GM12878 (cell line): Measurements from ENCODE around the gene LPAR3. TPM values are rescaled to one million over a fixed set of nuclear protein-coding genes. Genes with fewer than 3 reads are reported as not detected.
A peak's percentile ranks its signal among the peaks of the same experiment; 100 is the strongest.

Experiments used
- ATAC-seq: fragments of 200-7000 bp; cut with Tn5 transposase; 3 replicates; pipeline ENCODE4 v1.9.1; 2020; ENCODE audit warnings: mild to moderate bottlenecking, moderate library complexity
- BruUV-seq: library from RNA; stranded (reverse); fragments of 400-500 nt; replicated peaks from 2 replicates; lab custom pipeline; 2021; lab: Mats Ljungman, UMichigan
- CTCF ChIA-PET: fragments of 300-600 bp; sonication (Branson Sonifier 250); formaldehyde crosslinking; extraction: SDS; loops from one replicate; lab custom pipeline; 2021; ENCODE audit warnings: inconsistent platforms; lab: Yijun Ruan, JAX
- POLR2A ChIA-PET: fragments of 350-600 bp; formaldehyde crosslinking; extraction: SDS; loops from one replicate; lab custom pipeline; 2021; ENCODE audit warnings: inconsistent platforms; lab: Charles Lee
- RAD21 ChIA-PET: fragments of 300-600 bp; sonication (Branson Sonifier 250); formaldehyde crosslinking; loops from one replicate; lab custom pipeline; 2023; ENCODE audit warnings: antibody characterized with exemption; ENCODE audit not compliant: unreplicated experiment; lab: Charles Lee
- SMC1A ChIA-PET: fragments of 300-600 bp; sonication (Branson Sonifier 250); formaldehyde crosslinking; loops from one replicate; lab custom pipeline; 2023; ENCODE audit not compliant: unreplicated experiment, uncharacterized antibody; lab: Charles Lee
- DNase-seq: peaks from one replicate; pipeline ENCODE4 v3.0.0-alpha.2; 2011; ENCODE audit warnings: low read depth, low spot score
- FAIRE-seq: peaks from 3 replicates; lab custom pipeline; 2011; peaks lifted over from hg19 to GRCh38; lab: Jason Lieb, UNC
- H2AFZ ChIP-seq: 2 replicates; pipeline ENCODE4 v1.6.0; 2011; ENCODE audit warnings: low read depth, low read length, control low read depth; ENCODE audit not compliant: control insufficient read depth
- H3K27ac ChIP-seq: 2 replicates; pipeline ENCODE4 v1.5.1; 2011; ENCODE audit warnings: control low read depth; ENCODE audit not compliant: control insufficient read depth, insufficient read depth
- H3K27me3 ChIP-seq, 2 experiments: replicated peaks in 1 of 2; 2 replicates each; pipeline versions ENCODE4 v1.6.0 to v1.6.1; 2011; ENCODE audit warnings: low read length in 1 of 2; ENCODE audit not compliant: control insufficient read depth in 2 of 2, insufficient read depth in 2 of 2
- H3K36me3 ChIP-seq, 2 experiments: 2 replicates each; pipeline ENCODE4 v1.5.1; 2011; ENCODE audit warnings: low read length in 1 of 2; ENCODE audit not compliant: control insufficient read depth in 2 of 2, insufficient read depth in 2 of 2
- H3K4me1 ChIP-seq: 2 replicates; pipeline ENCODE4 v1.6.1; 2011; ENCODE audit warnings: mild to moderate bottlenecking, low read length, moderate library complexity, mixed read lengths; ENCODE audit not compliant: control insufficient read depth, insufficient read depth
- H3K4me2 ChIP-seq: 2 replicates; pipeline ENCODE4 v1.6.0; 2011; ENCODE audit warnings: control low read depth; ENCODE audit not compliant: control insufficient read depth, insufficient read depth
- H3K4me3 ChIP-seq: fragments of 200-600 bp; sonication (generic); 2 replicates; pipeline ENCODE4 v1.5.1; 2016
- H3K79me2 ChIP-seq: 2 replicates; pipeline ENCODE4 v1.6.0; 2011; ENCODE audit warnings: low read length; ENCODE audit not compliant: control insufficient read depth, insufficient read depth
- H3K9ac ChIP-seq: 2 replicates; pipeline ENCODE4 v1.8.0; 2011; ENCODE audit warnings: low read length, control low read depth, mixed read lengths; ENCODE audit not compliant: control insufficient read depth, insufficient read depth
- H3K9me3 ChIP-seq: replicated peaks from 3 replicates; pipeline ENCODE4 v1.5.1; 2011; ENCODE audit warnings: mild to moderate bottlenecking, low read length; ENCODE audit not compliant: control insufficient read depth, insufficient read depth
- H4K20me1 ChIP-seq: 2 replicates; pipeline ENCODE4 v1.6.0; 2011; ENCODE audit not compliant: control insufficient read depth, insufficient read depth
- BACH1 ChIP-seq: fragments of 450-650 bp; IDR thresholded peaks from 2 replicates; pipeline ENCODE4 v1.6.1; 2017; ENCODE audit warnings: mild to moderate bottlenecking, borderline replicate concordance
- BRCA1 ChIP-seq: IDR thresholded peaks from 2 replicates; pipeline ENCODE4 v1.6.1; 2011; ENCODE audit warnings: low read depth, low read length, improper control_type of control experiment
- CBFB ChIP-seq: IDR thresholded peaks from 2 replicates; pipeline ENCODE4 v1.6.1; 2016; ENCODE audit warnings: antibody characterized with exemption, low read depth
- CEBPB ChIP-seq, 2 experiments: fragments of 150-350 bp in 1 of 2; IDR thresholded peaks; 2 replicates each; pipeline ENCODE4 v1.6.1; 2012 to 2014; ENCODE audit warnings: low read depth in 2 of 2, low read length in 2 of 2, borderline replicate concordance in 1 of 2, inconsistent platforms in 1 of 2
- MTA3 ChIP-seq: IDR thresholded peaks from 2 replicates; pipeline ENCODE4 v1.6.1; 2012; ENCODE audit warnings: low read length, inconsistent platforms, borderline replicate concordance
- NR2C1 ChIP-seq: fragments of 450-650 bp; IDR thresholded peaks from 2 replicates; pipeline ENCODE4 v1.6.1; 2017; ENCODE audit warnings: antibody characterized with exemption, mild to moderate bottlenecking, moderate library complexity
- POLR2A ChIP-seq: IDR thresholded peaks from 2 replicates; pipeline ENCODE4 v1.6.1; 2011; ENCODE audit warnings: low read depth, mild to moderate bottlenecking, low read length
- SIX5 ChIP-seq: IDR thresholded peaks from 2 replicates; pipeline ENCODE4 v1.6.1; 2011; ENCODE audit warnings: mild to moderate bottlenecking, low read depth, low read length, moderate library complexity; ENCODE audit not compliant: severe bottlenecking
- SMAD5 ChIP-seq: IDR thresholded peaks from 2 replicates; pipeline ENCODE4 v1.6.1; 2016; ENCODE audit warnings: antibody characterized with exemption, low read depth
- SMARCA5 ChIP-seq: fragments of 450-650 bp; IDR thresholded peaks from 2 replicates; pipeline ENCODE4 v1.6.1; 2017; ENCODE audit warnings: mild to moderate bottlenecking
- TCF3 ChIP-seq: IDR thresholded peaks from 2 replicates; pipeline ENCODE4 v1.6.1; 2012; ENCODE audit warnings: low read depth, mild to moderate bottlenecking, low read length, borderline replicate concordance; ENCODE audit not compliant: insufficient read depth
- ZNF622 ChIP-seq: fragments of 450-650 bp; IDR thresholded peaks from 2 replicates; pipeline ENCODE4 v1.6.1; 2017; ENCODE audit warnings: mild to moderate bottlenecking, inconsistent platforms
- WGBS: methylation state at CpG from one replicate; pipeline ENCODE4 v1.1.6; 2016; ENCODE audit warnings: low lambda C conversion rate; ENCODE audit not compliant: insufficient replicate concordance, insufficient coverage; ENCODE audit errors: missing lambda C conversion rate; 5-methylcytosine and 5-hydroxymethylcytosine counted together
- in situ Hi-C: fragments of 300-500 bp; cut with MboI; formaldehyde crosslinking; loops from 9 replicates; pipeline ENCODE4 v1.14.3; 2018; ENCODE audit warnings: mixed read lengths
- intact Hi-C: fragments of 100-400 bp; cut with micrococcal nuclease; formaldehyde crosslinking; loops from one replicate; pipeline ENCODE4 v1.14.2; 2022; ENCODE audit not compliant: unreplicated experiment
- polyA plus RNA-seq, 11 experiments: library from polyadenylated mRNA; depleted of rRNA in 4 of 11; unstranded in 6 of 11; stranded (reverse) in 5 of 11; fragments of >200 nt; fragmentation: Nextera tagmentation in 4 of 11; fragmentation: Illumina TruSeq in 1 of 11; extraction: Ambion mirVana in 4 of 11; extraction: Trizol in 1 of 11; gene quantifications; 1 replicate in 1 of 11; 2 replicates in 10 of 11; pipeline versions ENCODE4 v1.2.1 to v1.2.3, GENCODE V29; 2011 to 2016; ENCODE audit warnings: inconsistent platforms in 2 of 11, missing spikeins in 2 of 11, low read depth in 1 of 11
- total RNA-seq, 4 experiments: library from RNA; depleted of rRNA in 3 of 4; stranded (reverse); fragments of >200 nt in 3 of 4; fragmentation: Illumina TruSeq in 1 of 4; extraction: Trizol in 1 of 4; gene quantifications; 2 replicates each; pipeline versions ENCODE4 v1.2.1 to v1.2.3, GENCODE V29; 2013 to 2021
- TF ChIP-seq, protein P1 (sequence below): IDR thresholded peaks from 2 replicates; pipeline ENCODE4 v1.6.1; 2012; ENCODE audit warnings: low read depth, low read length, improper control_type of control experiment
- TF ChIP-seq, protein P2 (sequence below): fragments of 450-650 bp; IDR thresholded peaks from 2 replicates; pipeline ENCODE4 v1.6.1; 2016; ENCODE audit warnings: mild to moderate bottlenecking
- TF ChIP-seq, protein P3 (sequence below): IDR thresholded peaks from 2 replicates; pipeline ENCODE4 v1.6.1; 2012; ENCODE audit warnings: low read length, inconsistent platforms
- TF ChIP-seq, protein P4 (sequence below): IDR thresholded peaks from 2 replicates; pipeline ENCODE4 v1.6.1; 2011; ENCODE audit warnings: borderline replicate concordance, low read depth, mild to moderate bottlenecking, moderate library complexity, mixed read lengths, low read length; ENCODE audit not compliant: insufficient read depth; ENCODE audit errors: extremely low read length
- TF ChIP-seq, protein P5 (sequence below): IDR thresholded peaks from 2 replicates; pipeline ENCODE4 v1.6.1; 2012; ENCODE audit warnings: mild to moderate bottlenecking, low read depth, low read length

Gene LPAR3
- total and polyA plus RNA-seq, 10 of the 15 experiments (the other 5 are each of a cell fraction or from before 2014, with no cell fraction given): 0.03 to 0.31 (median 0.09) TPM; not detected in 3

DNA sequence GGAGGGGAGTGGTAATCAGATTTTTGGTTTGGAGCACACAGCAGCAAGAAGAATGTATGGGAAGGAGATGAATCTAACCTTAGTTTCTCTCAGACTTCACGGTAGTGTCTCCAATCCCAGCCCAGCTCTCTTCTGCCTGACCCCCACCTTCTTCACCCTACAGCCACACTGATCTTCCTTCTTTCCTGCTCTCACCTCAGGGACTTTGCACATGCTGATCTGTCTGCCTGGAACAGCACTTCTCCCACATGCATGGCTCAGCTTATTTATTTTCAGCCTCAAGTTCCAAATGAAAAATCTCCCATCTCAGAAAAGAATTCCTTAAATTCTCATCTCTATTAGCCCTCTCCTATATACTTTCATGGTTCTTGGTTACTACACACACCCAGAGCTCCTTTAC lies 48.8 kb upstream of the LPAR3 start:
- in situ Hi-C loops: no loop called here
- no peaks in the 10 kb centered on the region for H3K27me3 ChIP-seq
- peaks cover 11% of the 10 kb centered on the region for H3K4me1 ChIP-seq
- ChIA-PET RAD21 (interaction anchor here (9.1 kb wide), 1 partner anchor 86 kb away, joined by 209 read pairs; no protein-coding TSS in a partner anchor), POLR2A (no interaction called here), CTCF (interaction anchor here (1.1 to 12.2 kb wide), 4 partner anchors 80 to 317 kb away, joined by 3 to 319 read pairs (median 4); partner anchors contain the start of gene C1orf52), SMC1A (interaction anchor here (0.9 to 9.6 kb wide), 5 partner anchors 28 to 137 kb away, joined by 3 to 214 read pairs (median 5); no protein-coding TSS in a partner anchor)
- ATAC-seq: no peak
- 100% methylated on average over 1 of the region's 1 CpG for WGBS
- no peaks in the 10 kb centered on the region for H4K20me1 ChIP-seq
- no peak overlapping the region for H3K4me2 ChIP-seq
- H3K79me2 ChIP-seq: no peaks in the 10 kb centered on the region; the same call in 1 of the 2 replicates
- no peak overlapping the region for H3K4me3 ChIP-seq
- DNase-seq: no peak
- no peak overlapping the region for H3K27ac ChIP-seq
- H3K36me3 ChIP-seq: peaks cover 13 to 28% of the 10 kb centered on the region in 2 experiments
- BruUV-seq: TSS peak; percentile 1
- H3K9me3 ChIP-seq: no peaks in the 10 kb centered on the region
- FAIRE-seq: no peak
- H2AFZ ChIP-seq: no peak overlapping the region
- H3K9ac ChIP-seq: no peak overlapping the region
- intact Hi-C loops: no loop called here
- TF ChIP-seq SIX5: no peak
- no peak for TF ChIP-seq SMARCA5
- TF ChIP-seq, protein P1, sequence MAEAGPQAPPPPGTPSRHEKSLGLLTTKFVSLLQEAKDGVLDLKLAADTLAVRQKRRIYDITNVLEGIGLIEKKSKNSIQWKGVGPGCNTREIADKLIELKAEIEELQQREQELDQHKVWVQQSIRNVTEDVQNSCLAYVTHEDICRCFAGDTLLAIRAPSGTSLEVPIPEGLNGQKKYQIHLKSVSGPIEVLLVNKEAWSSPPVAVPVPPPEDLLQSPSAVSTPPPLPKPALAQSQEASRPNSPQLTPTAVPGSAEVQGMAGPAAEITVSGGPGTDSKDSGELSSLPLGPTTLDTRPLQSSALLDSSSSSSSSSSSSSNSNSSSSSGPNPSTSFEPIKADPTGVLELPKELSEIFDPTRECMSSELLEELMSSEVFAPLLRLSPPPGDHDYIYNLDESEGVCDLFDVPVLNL: no peak
- TF ChIP-seq POLR2A: peak; percentile 49; the same call in 1 of the 2 replicates
- no peak for TF ChIP-seq ZNF622
- no peak for TF ChIP-seq SMAD5
- TF ChIP-seq, protein P2, sequence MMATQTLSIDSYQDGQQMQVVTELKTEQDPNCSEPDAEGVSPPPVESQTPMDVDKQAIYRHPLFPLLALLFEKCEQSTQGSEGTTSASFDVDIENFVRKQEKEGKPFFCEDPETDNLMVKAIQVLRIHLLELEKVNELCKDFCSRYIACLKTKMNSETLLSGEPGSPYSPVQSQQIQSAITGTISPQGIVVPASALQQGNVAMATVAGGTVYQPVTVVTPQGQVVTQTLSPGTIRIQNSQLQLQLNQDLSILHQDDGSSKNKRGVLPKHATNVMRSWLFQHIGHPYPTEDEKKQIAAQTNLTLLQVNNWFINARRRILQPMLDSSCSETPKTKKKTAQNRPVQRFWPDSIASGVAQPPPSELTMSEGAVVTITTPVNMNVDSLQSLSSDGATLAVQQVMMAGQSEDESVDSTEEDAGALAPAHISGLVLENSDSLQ: no peak
- no peak for TF ChIP-seq CBFB
- TF ChIP-seq BRCA1: no peak
- no peak for TF ChIP-seq CEBPB (IDR thresholded peaks at IDR 0.05; ENCODE audit: borderline replicate concordance in 1 of 2, low read depth in 2 of 2, low read length in 2 of 2)
- TF ChIP-seq, protein P3, sequence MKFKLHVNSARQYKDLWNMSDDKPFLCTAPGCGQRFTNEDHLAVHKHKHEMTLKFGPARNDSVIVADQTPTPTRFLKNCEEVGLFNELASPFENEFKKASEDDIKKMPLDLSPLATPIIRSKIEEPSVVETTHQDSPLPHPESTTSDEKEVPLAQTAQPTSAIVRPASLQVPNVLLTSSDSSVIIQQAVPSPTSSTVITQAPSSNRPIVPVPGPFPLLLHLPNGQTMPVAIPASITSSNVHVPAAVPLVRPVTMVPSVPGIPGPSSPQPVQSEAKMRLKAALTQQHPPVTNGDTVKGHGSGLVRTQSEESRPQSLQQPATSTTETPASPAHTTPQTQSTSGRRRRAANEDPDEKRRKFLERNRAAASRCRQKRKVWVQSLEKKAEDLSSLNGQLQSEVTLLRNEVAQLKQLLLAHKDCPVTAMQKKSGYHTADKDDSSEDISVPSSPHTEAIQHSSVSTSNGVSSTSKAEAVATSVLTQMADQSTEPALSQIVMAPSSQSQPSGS: 0 out of 2 replicates have a peak, but pooled peaks have one; percentile 20
- TF ChIP-seq, protein P4, sequence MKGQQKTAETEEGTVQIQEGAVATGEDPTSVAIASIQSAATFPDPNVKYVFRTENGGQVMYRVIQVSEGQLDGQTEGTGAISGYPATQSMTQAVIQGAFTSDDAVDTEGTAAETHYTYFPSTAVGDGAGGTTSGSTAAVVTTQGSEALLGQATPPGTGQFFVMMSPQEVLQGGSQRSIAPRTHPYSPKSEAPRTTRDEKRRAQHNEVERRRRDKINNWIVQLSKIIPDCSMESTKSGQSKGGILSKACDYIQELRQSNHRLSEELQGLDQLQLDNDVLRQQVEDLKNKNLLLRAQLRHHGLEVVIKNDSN: no peak
- TF ChIP-seq BACH1: no peak
- TF ChIP-seq MTA3: no peak
- TF ChIP-seq, protein P5, sequence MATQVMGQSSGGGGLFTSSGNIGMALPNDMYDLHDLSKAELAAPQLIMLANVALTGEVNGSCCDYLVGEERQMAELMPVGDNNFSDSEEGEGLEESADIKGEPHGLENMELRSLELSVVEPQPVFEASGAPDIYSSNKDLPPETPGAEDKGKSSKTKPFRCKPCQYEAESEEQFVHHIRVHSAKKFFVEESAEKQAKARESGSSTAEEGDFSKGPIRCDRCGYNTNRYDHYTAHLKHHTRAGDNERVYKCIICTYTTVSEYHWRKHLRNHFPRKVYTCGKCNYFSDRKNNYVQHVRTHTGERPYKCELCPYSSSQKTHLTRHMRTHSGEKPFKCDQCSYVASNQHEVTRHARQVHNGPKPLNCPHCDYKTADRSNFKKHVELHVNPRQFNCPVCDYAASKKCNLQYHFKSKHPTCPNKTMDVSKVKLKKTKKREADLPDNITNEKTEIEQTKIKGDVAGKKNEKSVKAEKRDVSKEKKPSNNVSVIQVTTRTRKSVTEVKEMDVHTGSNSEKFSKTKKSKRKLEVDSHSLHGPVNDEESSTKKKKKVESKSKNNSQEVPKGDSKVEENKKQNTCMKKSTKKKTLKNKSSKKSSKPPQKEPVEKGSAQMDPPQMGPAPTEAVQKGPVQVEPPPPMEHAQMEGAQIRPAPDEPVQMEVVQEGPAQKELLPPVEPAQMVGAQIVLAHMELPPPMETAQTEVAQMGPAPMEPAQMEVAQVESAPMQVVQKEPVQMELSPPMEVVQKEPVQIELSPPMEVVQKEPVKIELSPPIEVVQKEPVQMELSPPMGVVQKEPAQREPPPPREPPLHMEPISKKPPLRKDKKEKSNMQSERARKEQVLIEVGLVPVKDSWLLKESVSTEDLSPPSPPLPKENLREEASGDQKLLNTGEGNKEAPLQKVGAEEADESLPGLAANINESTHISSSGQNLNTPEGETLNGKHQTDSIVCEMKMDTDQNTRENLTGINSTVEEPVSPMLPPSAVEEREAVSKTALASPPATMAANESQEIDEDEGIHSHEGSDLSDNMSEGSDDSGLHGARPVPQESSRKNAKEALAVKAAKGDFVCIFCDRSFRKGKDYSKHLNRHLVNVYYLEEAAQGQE: no peak
- TF ChIP-seq TCF3: no peak
- no peak for TF ChIP-seq NR2C1
